Effector memory CD8-positive, alpha-beta T cell (primary cell): Measurements from ENCODE around the gene CABP1.

Experiments
- ATAC-seq: fragments of 150-1000 bp; cut with Tn5 transposase; replicated peaks from 2 replicates; pipeline ENCODE4 v1.10.0; 2021; ENCODE audit warnings: mild to moderate bottlenecking, moderate library complexity
- DNase-seq, 3 experiments: peaks; one replicate each; pipeline ENCODE4 v3.0.0; 2021
- H3K27ac Mint-ChIP-seq, 2 donors: one replicate each; pipeline ENCODE4 v1.8.0; 2022; ENCODE audit warnings: mild to moderate bottlenecking in 2 of 2, mixed read lengths in 2 of 2, moderate library complexity in 2 of 2
- H3K27me3 Mint-ChIP-seq, 2 donors: one replicate each; pipeline ENCODE4 v1.8.0; 2022; ENCODE audit warnings: mixed read lengths in 2 of 2
- H3K36me3 Mint-ChIP-seq: one replicate; pipeline ENCODE4 v1.8.0; 2022; ENCODE audit warnings: mild to moderate bottlenecking, moderate library complexity, mixed read lengths; ENCODE audit not compliant: insufficient read depth
- H3K4me1 Mint-ChIP-seq, 2 donors: one replicate each; pipeline ENCODE4 v1.8.0; 2022; ENCODE audit warnings: low read depth in 2 of 2, mixed read lengths in 2 of 2
- H3K4me3 Mint-ChIP-seq, 2 donors: one replicate each; pipeline ENCODE4 v1.8.0; 2022; ENCODE audit warnings: mild to moderate bottlenecking in 2 of 2, mixed read lengths in 2 of 2, moderate library complexity in 2 of 2
- H3K9me3 Mint-ChIP-seq, 2 donors: one replicate each; pipeline ENCODE4 v1.8.0; 2022; ENCODE audit warnings: mixed read lengths in 2 of 2

The CABP1 gene

DNA sequence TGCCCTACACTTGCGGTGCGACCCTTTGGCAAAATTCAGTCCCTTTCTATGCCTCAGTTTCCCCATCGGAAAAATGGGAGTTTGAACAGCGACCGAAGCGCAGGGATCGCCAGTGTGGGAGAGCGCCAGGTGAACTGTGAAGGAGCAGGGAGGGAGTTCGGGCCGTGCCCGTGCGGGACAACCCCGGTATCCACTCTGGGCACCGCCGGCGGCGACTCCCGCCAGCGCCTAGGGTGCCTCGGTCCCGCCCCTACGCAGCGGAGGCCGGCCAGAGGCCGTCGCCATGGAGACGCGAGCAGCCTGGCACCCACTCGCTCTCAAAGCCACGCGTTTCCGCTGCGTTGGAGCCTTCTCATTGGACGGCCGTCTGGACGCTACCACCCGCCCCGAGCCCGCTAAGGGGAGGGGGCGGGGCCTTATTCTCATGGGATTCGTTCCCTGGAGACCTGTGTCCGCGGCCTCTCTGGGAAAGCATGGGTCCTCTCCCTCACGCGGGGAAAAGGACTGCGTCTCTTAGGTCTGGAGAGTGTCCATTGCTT lies 45.8 kb downstream of the CABP1 start:
- Mint-ChIP-seq H3K27me3 (no peaks in the 10 kb centered on the region), H3K4me1 (peaks cover 22 to 27% of the 10 kb centered on the region in 2 donors), H3K27ac (peak overlapping the region; percentile 95 to 96), H3K9me3 (no peaks in the 10 kb centered on the region), H3K4me3 (peak overlapping the region; percentile 83 to 95), H3K36me3 (peaks cover 19% of the 10 kb centered on the region)
- DNase-seq = peak; percentile 95 to 96 (median 96)
- peak; percentile 76 for ATAC-seq

DNA sequence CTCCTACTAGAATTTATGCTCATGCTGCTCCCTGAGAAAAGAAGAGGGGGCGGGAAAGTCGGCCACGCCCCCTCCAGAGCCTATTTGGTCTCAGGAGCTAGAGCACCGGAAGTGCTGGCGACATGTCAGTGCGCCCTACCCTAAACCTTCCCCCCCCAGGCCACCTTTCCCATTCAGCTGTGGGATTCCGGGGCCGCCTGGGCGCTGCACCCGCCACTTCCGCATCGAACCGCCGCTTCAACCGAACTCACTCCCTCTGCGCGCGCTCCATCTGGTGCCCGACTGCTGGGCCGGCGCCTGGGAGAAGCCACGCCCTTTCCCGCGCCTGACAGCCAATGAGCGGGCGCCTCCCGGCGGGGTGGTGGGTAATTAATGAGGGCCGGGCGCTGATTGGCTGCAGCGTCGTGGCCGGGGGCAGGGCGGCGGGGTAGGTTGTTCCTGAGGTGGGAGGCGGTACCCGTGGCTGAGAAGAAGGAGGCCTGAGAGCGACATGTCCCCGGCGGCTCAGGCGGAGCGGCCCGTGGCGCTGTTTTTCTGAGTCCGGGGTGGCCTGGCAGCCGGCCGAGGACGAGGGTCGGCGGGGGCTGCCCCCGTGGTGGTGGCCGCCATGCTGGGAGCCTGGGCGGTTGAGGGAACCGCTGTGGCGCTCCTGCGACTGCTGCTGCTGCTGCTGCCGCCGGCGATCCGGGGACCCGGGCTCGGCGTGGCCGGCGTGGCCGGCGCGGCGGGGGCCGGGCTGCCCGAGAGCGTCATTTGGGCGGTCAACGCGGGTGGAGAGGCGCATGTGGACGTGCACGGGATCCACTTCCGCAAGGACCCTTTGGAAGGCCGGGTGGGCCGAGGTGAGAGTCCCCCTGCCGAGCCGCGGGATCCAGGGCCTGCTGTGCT lies 46.5 kb downstream of the CABP1 start, which contains the start of gene MLEC:
MLEC (plus strand) TSS at position 460 of the 888 bp plus-strand sequence; CDS start at position 608, 148 bp downstream.
- Mint-ChIP-seq H3K4me1 (peaks cover 25 to 28% of the 10 kb centered on the region in 2 donors), H3K4me3 (peak within 1 kb of the TSS; percentile 88 to 95), H3K36me3 (peaks cover 19% of the 10 kb centered on the region), H3K27ac (peak within 1 kb of the TSS; percentile 95 to 96), H3K27me3 (no peaks in the 10 kb centered on the region), H3K9me3 (no peaks in the 10 kb centered on the region)
- ATAC-seq (peak; percentile 75), DNase-seq (peak; percentile 98 to 99 (median 99))

DNA sequence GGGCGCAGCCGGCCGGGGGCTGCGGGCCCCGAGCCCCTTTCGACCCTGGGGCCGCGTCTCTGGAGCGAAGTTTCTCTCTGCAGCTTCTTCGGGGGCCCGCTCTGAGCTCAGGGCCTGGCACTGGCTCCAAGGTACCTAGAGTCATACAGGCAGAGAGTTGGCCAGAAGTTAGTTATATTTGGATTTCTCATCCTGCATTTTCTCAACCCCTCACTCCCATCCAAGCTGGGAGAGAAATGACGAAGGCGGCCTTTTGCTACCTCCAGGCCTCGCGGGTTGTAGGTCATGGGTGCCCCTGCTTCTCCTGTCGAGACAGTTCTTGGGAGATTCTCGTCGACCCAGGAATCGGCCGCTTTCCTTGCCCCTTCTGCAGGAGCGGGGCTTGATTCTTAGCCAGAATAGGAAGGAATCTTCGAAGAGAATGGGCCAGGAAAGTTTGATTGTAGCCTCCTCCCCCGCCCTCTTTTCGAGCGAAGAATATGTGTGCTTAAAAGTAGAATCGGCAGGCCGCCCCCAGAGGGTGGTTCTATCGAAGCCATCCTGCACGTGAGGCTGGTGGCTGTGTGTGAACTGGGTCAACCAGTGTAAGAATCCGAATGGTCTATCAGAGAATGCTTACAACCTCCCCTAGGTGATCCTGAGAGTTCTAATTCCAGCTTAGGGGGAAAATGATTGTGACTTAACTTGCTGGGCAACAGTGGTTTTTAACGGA lies 47.3 kb downstream of the CABP1 start:
- DNase-seq (peak in 2 of 3 experiments; percentile 16 to 17), ATAC-seq (no peak)
- Mint-ChIP-seq H3K4me1 (peaks cover 31 to 35% of the 10 kb centered on the region in 2 donors), H3K36me3 (peaks cover 19% of the 10 kb centered on the region), H3K4me3 (peak overlapping the region; percentile 86 to 88), H3K9me3 (no peaks in the 10 kb centered on the region), H3K27ac (peak overlapping the region; percentile 62 to 85), H3K27me3 (no peaks in the 10 kb centered on the region)

DNA sequence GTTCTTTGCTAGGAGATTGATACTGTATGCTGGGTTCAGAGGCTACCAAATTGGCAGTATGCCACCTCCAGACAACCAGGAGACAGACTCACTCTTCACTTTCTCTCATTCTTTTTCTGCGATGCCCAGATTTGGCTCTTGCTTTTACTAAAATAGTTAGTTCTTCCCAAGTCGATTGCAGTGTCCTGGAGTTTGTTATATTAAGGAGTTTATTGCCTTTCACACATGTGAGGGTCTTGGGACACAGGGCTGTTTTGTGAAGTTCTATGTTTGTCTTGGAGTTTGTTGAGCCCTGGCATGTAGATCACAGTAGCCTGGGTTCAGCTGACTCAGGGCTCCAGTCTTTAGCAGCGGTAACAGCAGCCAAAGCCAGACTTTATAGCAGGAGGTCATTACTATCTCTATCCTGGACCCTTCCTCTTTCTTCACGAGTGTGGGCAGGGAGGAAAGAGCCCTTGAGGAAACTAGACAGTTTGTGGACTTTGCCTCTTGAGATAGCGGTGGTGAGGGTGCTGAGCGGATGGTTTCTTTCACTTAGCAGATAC lies 48.2 kb downstream of the CABP1 start:
- peak overlapping the region; percentile 62 to 85 for H3K27ac Mint-ChIP-seq

DNA sequence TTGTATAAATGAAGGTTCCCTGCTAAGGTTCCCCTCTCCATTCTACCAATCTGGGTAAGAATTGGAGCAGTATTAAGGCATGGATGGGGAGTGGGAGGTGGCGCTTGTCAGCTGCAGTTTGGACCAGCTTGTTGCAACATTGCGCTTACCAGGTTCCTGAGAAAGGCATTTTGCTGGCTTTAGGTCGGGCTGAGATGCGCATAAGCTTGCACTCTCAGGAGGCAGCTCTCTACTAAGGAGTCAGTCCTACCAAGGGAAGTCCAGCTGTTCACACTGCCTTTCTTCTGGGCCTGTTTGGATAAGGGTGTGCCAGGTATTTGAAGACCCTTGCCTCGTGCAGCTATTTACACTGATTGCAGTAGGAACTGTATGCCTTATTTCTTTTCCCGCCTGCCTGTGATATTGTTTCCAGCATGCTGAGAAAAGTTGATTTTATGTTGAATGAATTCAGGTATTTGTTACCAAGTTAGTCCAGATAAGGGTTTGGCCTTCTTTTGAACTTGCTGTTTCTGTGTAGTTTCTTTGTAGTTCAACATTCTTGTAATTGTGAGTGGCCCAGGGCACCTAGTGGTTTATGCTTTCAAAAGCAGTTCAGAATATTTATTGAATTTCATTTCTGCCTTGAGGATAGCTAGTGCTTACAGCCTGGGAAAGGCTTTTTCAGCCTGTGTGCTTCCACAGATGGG lies 49.1 kb downstream of the CABP1 start:
- H3K27ac Mint-ChIP-seq = no peak overlapping the region
- DNase-seq (no peak), ATAC-seq (no peak)
- peak overlapping the region; percentile 86 to 88 for H3K4me3 Mint-ChIP-seq
- H3K9me3 Mint-ChIP-seq = no peaks in the 10 kb centered on the region
- H3K27me3 Mint-ChIP-seq = no peaks in the 10 kb centered on the region
- peaks cover 32 to 40% of the 10 kb centered on the region in 2 donors for H3K4me1 Mint-ChIP-seq
- peaks cover 23% of the 10 kb centered on the region for H3K36me3 Mint-ChIP-seq

More for the DNA sequence above, 48.2 kb downstream of the CABP1 start:
- Mint-ChIP-seq H3K9me3 (no peaks in the 10 kb centered on the region), H3K27me3 (no peaks in the 10 kb centered on the region), H3K36me3 (peaks cover 19% of the 10 kb centered on the region), H3K4me1 (peaks cover 32 to 40% of the 10 kb centered on the region in 2 donors), H3K4me3 (peak overlapping the region; percentile 86 to 88)
- ATAC-seq = no peak
- no peak for DNase-seq

DNA sequence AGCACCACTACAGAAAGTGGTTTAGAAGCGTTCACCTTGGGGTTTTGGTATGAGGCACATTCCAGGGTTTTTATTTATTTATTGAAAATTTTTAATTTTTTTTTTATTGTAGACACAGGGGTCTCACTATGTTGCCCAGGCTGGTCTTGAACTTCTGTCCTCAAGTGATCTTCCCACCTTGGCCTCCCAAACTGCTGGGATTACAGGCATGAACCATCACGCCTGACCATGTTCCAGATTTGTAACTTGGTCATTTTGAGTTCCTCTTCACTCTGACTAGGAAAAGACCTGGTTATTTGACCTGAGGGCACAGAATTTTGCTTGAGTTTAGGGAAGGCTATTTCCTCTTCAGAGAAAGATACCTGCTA lies 49.6 kb downstream of the CABP1 start:
- Mint-ChIP-seq H3K36me3 (peaks cover 23% of the 10 kb centered on the region), H3K4me3 (no peak overlapping the region), H3K9me3 (no peaks in the 10 kb centered on the region), H3K27ac (no peak overlapping the region), H3K4me1 (peaks cover 34 to 40% of the 10 kb centered on the region in 2 donors), H3K27me3 (no peaks in the 10 kb centered on the region)
- ATAC-seq (no peak), DNase-seq (no peak)

DNA sequence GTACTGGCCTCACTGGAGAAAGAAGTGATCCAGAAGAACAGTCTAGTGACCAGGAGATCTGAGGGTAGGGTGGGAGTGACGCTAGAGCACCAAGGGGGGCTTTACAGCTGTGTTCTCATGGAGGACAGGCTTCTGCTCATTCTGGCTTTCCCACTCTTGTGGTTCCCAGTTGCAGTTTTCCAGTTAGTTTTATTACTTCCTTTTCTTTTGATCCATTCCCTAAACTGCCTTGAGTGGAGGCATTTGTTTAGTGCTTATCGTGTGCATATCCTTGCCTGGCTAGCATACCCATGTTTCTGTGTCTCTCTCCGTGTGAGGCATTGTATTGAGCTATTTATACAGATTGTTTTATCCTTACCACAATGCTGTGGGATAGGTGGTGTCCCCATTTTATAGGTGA lies 50.6 kb downstream of the CABP1 start:
- H3K36me3 Mint-ChIP-seq = peaks cover 18% of the 10 kb centered on the region
- ATAC-seq = no peak
- DNase-seq = no peak
- no peaks in the 10 kb centered on the region for H3K27me3 Mint-ChIP-seq
- H3K4me1 Mint-ChIP-seq = peaks cover 36 to 40% of the 10 kb centered on the region in 2 donors
- H3K27ac Mint-ChIP-seq = no peak overlapping the region
- H3K9me3 Mint-ChIP-seq = no peaks in the 10 kb centered on the region
- no peak overlapping the region for H3K4me3 Mint-ChIP-seq

DNA sequence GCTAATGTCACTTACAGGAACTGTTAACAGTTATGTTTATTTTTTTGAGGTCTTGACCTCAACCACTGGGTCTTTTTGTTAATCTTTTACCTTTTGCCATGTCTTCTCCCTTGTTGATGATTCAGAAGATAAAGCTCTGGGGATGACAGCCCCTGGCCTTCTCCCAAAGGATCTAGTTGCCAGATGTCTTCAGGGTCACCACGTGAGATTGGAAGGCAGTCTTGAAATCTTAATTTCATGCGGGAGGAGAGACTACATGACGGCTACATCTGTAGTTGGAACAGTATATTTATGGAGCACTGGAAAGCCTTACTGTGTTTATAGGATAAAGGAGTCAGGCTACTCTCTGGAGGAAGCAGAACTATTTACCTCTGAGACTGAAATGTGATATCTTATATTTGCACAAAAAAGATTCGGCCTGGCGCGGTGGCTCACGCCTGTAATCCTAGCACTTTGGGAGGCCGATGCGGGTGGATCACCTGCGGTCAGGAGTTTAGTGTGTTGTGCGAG lies 52.2 kb downstream of the CABP1 start:
- DNase-seq = no peak
- Mint-ChIP-seq H3K36me3 (peaks cover 13% of the 10 kb centered on the region), H3K4me1 (peaks cover 38 to 39% of the 10 kb centered on the region in 2 donors), H3K27me3 (no peaks in the 10 kb centered on the region), H3K4me3 (no peak overlapping the region), H3K27ac (peak overlapping the region in 1 of 2 donors; percentile 47), H3K9me3 (no peaks in the 10 kb centered on the region)
- ATAC-seq = no peak

DNA sequence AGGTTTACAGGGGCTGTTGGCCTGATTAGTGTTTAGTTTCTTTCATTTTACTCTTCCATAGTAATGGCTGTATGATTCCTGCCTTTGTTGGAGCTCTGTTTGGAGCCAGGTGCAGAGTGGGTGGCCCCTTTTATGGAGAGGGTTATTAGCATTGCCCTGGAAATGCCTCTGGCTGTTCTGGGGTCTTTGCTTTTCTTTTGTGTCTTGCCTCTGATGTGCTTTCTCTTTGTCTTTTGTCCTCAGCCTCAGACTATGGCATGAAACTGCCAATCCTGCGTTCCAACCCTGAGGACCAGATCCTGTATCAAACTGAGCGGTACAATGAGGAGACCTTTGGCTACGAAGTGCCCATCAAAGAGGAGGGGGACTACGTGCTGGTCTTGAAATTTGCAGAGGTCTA lies 53.4 kb downstream of the CABP1 start:
- Mint-ChIP-seq H3K4me1 (peaks cover 25 to 27% of the 10 kb centered on the region in 2 donors), H3K36me3 (peaks cover 13% of the 10 kb centered on the region), H3K27ac (no peak overlapping the region), H3K9me3 (no peaks in the 10 kb centered on the region), H3K4me3 (no peak overlapping the region), H3K27me3 (no peaks in the 10 kb centered on the region)
- ATAC-seq (no peak), DNase-seq (no peak)

DNA sequence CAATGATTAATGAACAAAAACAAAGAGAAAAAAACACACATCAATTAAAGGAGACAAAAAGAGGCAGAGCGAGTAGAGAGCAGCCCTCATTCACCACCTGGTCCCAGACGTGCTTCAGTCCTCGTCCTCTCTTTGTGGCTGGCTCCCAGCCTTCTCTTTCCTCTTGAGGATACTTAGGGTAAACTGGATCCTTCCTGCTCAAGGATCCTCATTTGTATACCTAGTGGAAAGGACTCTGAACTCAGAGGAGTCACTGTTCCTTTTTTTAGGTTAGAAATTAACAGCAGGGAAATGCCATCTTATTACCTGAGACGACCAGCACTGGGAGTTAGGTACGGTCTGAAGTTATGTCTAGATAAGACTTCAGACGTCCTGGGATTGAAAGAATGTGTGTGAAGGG lies 56.2 kb downstream of the CABP1 start:
- Mint-ChIP-seq H3K4me1 (peaks cover 12 to 14% of the 10 kb centered on the region in 2 donors), H3K27me3 (no peaks in the 10 kb centered on the region), H3K9me3 (no peaks in the 10 kb centered on the region), H3K27ac (no peak overlapping the region), H3K4me3 (no peak overlapping the region), H3K36me3 (peaks cover 32% of the 10 kb centered on the region)
- ATAC-seq (no peak), DNase-seq (no peak)

DNA sequence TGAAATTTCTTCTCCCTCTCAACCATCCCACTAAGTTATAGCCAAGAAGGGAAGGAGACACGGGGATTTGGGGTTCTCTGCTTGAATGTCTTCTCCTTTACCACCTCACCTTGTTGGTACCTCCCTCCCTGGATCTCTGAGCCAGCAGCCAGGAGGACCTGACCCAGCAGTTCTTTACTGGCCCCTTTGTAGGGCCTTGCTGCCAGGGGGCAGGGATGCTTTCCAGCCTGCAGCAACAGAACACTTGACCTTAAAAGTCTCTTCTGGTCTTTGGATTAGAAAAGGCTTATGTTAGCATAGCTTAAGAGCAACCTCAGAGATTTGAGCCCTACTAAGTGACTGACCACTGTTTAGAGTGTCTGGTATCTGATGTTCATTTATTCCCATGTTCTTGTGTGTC lies 56.9 kb downstream of the CABP1 start:
- Mint-ChIP-seq H3K4me3 (no peak overlapping the region), H3K27ac (no peak overlapping the region), H3K27me3 (no peaks in the 10 kb centered on the region), H3K9me3 (no peaks in the 10 kb centered on the region), H3K36me3 (peaks cover 32% of the 10 kb centered on the region), H3K4me1 (peaks cover 9 to 11% of the 10 kb centered on the region in 2 donors)
- ATAC-seq = no peak
- no peak for DNase-seq

DNA sequence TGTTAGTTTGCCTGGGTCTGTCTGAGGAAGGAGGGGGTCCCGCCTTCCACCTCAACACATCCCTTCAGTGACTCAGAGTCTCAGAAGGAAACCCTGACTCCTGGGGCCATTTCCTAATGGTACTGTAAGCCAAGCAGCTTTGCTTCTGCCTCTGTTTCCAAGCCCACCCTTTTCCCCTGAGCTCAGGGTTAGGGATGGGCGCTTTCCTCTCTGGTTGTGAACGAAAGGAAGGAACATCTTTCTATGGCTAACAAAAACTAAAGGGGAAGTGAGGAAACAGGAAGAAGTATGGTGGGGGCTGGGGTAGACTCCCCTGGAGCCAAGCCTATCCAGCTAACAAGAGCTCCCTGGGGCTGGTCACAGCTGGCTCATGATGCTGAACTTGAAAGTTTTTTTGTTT lies 58.2 kb downstream of the CABP1 start:
- no peak for DNase-seq
- H3K27me3 Mint-ChIP-seq = no peaks in the 10 kb centered on the region
- H3K4me3 Mint-ChIP-seq = no peak overlapping the region
- H3K27ac Mint-ChIP-seq = no peak overlapping the region
- peaks cover 0 to 6% of the 10 kb centered on the region in 2 donors for H3K4me1 Mint-ChIP-seq
- H3K36me3 Mint-ChIP-seq = peaks cover 32% of the 10 kb centered on the region
- H3K9me3 Mint-ChIP-seq = no peaks in the 10 kb centered on the region
- no peak for ATAC-seq
